Neural cell (in vitro differentiated cells): ENCODE measurements around the gene DGLUCY. TPM values are rescaled to one million over a fixed set of nuclear protein-coding genes. Genes with fewer than 3 reads are reported as not detected.

Experiments used
- H2AFZ ChIP-seq: fragments of 200-600, 300-800 bp; sonication (generic), shearing (Covaris generic); 2 replicates; pipeline ENCODE4 v1.6.0; 2014; ENCODE audit warnings: low read depth, mild to moderate bottlenecking, antibody characterized with exemption, low read length, moderate library complexity
- H3F3A ChIP-seq: fragments of 200-600 bp; shearing (Covaris generic); 2 replicates; pipeline ENCODE4 v1.6.1; 2016; ENCODE audit warnings: mild to moderate bottlenecking, moderate library complexity, mixed read lengths, antibody characterized with exemption, low read length; ENCODE audit not compliant: insufficient read depth, poor library complexity, severe bottlenecking
- H3K27ac ChIP-seq: fragments of 200-600, 300-800 bp; sonication (generic), shearing (Covaris generic); 2 replicates; pipeline ENCODE4 v1.5.1; 2014; ENCODE audit warnings: mild to moderate bottlenecking, low read length, moderate library complexity
- H3K27me3 ChIP-seq: fragments of 300-800, 200-600 bp; sonication (generic), shearing (Covaris generic); 2 replicates; pipeline ENCODE4 v1.6.0; 2014; ENCODE audit warnings: mild to moderate bottlenecking, low read depth, low read length, moderate library complexity; ENCODE audit not compliant: insufficient read depth
- H3K36me3 ChIP-seq: fragments of 300-800, 200-600 bp; sonication (generic), shearing (Covaris generic); 2 replicates; pipeline ENCODE4 v1.5.1; 2014; ENCODE audit warnings: mild to moderate bottlenecking, antibody characterized with exemption, low read length, moderate library complexity; ENCODE audit not compliant: insufficient read depth
- H3K4me2 ChIP-seq: fragments of 300-800, 200-600 bp; sonication (generic), shearing (Covaris generic); 2 replicates; pipeline ENCODE4 v1.6.0; 2014; ENCODE audit warnings: mild to moderate bottlenecking, low read length
- H3K4me3 ChIP-seq: fragments of 300-800, 200-600 bp; sonication (generic), shearing (Covaris generic); 2 replicates; pipeline ENCODE4 v1.5.1; 2014; ENCODE audit warnings: mild to moderate bottlenecking, low read length, moderate library complexity
- H3K79me2 ChIP-seq: fragments of 200-600 bp; shearing (Covaris generic); replicated peaks from 2 replicates; pipeline ENCODE4 v1.6.0; 2014; ENCODE audit warnings: mild to moderate bottlenecking, low read length, moderate library complexity; ENCODE audit not compliant: insufficient read depth
- H3K9ac ChIP-seq: fragments of 300-800, 200-600 bp; sonication (generic), shearing (Covaris generic); 2 replicates; pipeline ENCODE4 v1.6.1; 2016; ENCODE audit warnings: mild to moderate bottlenecking, low read length, mixed read lengths
- H3K9me2 ChIP-seq: fragments of 200-600 bp; shearing (Covaris generic); 2 replicates; pipeline ENCODE4 v1.6.1; 2016; ENCODE audit warnings: mild to moderate bottlenecking, low read length, mixed read lengths; ENCODE audit not compliant: insufficient read depth
- H3K9me3 ChIP-seq: fragments of 200-600, 300-800 bp; sonication (generic), shearing (Covaris generic); 2 replicates; pipeline ENCODE4 v1.6.1; 2016; ENCODE audit warnings: mild to moderate bottlenecking, mixed run types, low read length, moderate library complexity, mixed read lengths
- H4K20me1 ChIP-seq: fragments of 200-600 bp; shearing (Covaris generic); 2 replicates; pipeline ENCODE4 v1.6.1; 2016; ENCODE audit warnings: mild to moderate bottlenecking, mixed run types; ENCODE audit not compliant: insufficient read depth
- EP300 ChIP-seq: fragments of 450-650 bp; conservative IDR thresholded peaks from 2 replicates; pipeline ENCODE4 v1.6.1; 2014; ENCODE audit warnings: antibody characterized with exemption, mild to moderate bottlenecking, moderate library complexity; ENCODE audit not compliant: poor library complexity, severe bottlenecking
- EZH2 ChIP-seq: fragments of 200-600, 300-800 bp; shearing (Covaris generic), sonication (generic); IDR thresholded peaks from 2 replicates; pipeline ENCODE4 v1.6.1; 2014; ENCODE audit warnings: antibody characterized with exemption, low read length, borderline replicate concordance, mild to moderate bottlenecking; ENCODE audit not compliant: insufficient read depth, poor library complexity, severe bottlenecking
- MXI1 ChIP-seq: fragments of 450-650 bp; conservative IDR thresholded peaks from 2 replicates; pipeline ENCODE4 v1.6.1; 2014; ENCODE audit warnings: antibody characterized with exemption, mild to moderate bottlenecking; ENCODE audit not compliant: poor library complexity, severe bottlenecking
- POLR2AphosphoS5 ChIP-seq: IDR thresholded peaks from 2 replicates; pipeline ENCODE4 v1.6.1; 2012
- RAD21 ChIP-seq: fragments of 450-650 bp; conservative IDR thresholded peaks from 2 replicates; pipeline ENCODE4 v1.6.1; 2014; ENCODE audit warnings: antibody characterized with exemption, mild to moderate bottlenecking, moderate library complexity
- SMC3 ChIP-seq: fragments of 450-650 bp; conservative IDR thresholded peaks from 2 replicates; pipeline ENCODE4 v1.6.1; 2014; ENCODE audit warnings: antibody characterized with exemption, mild to moderate bottlenecking, moderate library complexity; ENCODE audit not compliant: poor library complexity
- TAF1 ChIP-seq: IDR thresholded peaks from 2 replicates; pipeline ENCODE4 v1.6.1; 2012; ENCODE audit warnings: low read depth
- polyA plus RNA-seq: library from polyadenylated mRNA; depleted of rRNA; stranded (reverse); fragments of >200 nt; gene quantifications from 2 replicates; pipeline ENCODE4 v1.2.3, GENCODE V29; 2014
- TF ChIP-seq, protein P1 (sequence below): IDR thresholded peaks from 2 replicates; pipeline ENCODE4 v1.6.1; 2012; ENCODE audit warnings: borderline replicate concordance
- TF ChIP-seq, protein P2 (sequence below): fragments of 450-650 bp; IDR thresholded peaks from 2 replicates; pipeline ENCODE4 v1.5.1; 2014; ENCODE audit warnings: antibody characterized with exemption, mild to moderate bottlenecking, moderate library complexity; ENCODE audit not compliant: poor library complexity, severe bottlenecking

The DGLUCY gene
- polyA plus RNA-seq, 1 donor from 2014 or later, result 30.5 TPM

DNA sequence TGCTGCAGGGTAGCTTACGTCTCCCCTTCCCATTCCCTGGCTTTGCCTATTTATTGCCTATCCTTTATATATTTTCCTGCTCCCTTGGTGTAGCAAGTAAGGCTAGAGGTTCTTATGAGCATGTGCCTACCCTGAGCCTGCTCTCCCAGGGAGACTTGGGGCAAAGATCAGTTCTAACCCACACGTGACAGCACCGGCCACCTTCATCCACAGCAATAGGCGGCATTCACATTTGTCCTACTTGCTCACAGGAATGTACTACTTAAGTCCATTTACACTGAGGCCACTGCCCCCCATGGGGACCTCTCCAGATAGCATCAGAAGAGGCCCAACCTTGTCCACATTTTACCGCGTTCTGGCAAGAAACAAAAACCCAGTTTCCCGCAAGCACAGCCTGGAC is 122.0 kb downstream of the DGLUCY start:
- H3K27ac ChIP-seq, result no peak overlapping the region
- no peak for TF ChIP-seq EP300
- TF ChIP-seq EZH2, result no peak
- TF ChIP-seq TAF1, result no peak
- TF ChIP-seq, protein P1, sequence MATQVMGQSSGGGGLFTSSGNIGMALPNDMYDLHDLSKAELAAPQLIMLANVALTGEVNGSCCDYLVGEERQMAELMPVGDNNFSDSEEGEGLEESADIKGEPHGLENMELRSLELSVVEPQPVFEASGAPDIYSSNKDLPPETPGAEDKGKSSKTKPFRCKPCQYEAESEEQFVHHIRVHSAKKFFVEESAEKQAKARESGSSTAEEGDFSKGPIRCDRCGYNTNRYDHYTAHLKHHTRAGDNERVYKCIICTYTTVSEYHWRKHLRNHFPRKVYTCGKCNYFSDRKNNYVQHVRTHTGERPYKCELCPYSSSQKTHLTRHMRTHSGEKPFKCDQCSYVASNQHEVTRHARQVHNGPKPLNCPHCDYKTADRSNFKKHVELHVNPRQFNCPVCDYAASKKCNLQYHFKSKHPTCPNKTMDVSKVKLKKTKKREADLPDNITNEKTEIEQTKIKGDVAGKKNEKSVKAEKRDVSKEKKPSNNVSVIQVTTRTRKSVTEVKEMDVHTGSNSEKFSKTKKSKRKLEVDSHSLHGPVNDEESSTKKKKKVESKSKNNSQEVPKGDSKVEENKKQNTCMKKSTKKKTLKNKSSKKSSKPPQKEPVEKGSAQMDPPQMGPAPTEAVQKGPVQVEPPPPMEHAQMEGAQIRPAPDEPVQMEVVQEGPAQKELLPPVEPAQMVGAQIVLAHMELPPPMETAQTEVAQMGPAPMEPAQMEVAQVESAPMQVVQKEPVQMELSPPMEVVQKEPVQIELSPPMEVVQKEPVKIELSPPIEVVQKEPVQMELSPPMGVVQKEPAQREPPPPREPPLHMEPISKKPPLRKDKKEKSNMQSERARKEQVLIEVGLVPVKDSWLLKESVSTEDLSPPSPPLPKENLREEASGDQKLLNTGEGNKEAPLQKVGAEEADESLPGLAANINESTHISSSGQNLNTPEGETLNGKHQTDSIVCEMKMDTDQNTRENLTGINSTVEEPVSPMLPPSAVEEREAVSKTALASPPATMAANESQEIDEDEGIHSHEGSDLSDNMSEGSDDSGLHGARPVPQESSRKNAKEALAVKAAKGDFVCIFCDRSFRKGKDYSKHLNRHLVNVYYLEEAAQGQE, result no peak
- TF ChIP-seq, protein P2, sequence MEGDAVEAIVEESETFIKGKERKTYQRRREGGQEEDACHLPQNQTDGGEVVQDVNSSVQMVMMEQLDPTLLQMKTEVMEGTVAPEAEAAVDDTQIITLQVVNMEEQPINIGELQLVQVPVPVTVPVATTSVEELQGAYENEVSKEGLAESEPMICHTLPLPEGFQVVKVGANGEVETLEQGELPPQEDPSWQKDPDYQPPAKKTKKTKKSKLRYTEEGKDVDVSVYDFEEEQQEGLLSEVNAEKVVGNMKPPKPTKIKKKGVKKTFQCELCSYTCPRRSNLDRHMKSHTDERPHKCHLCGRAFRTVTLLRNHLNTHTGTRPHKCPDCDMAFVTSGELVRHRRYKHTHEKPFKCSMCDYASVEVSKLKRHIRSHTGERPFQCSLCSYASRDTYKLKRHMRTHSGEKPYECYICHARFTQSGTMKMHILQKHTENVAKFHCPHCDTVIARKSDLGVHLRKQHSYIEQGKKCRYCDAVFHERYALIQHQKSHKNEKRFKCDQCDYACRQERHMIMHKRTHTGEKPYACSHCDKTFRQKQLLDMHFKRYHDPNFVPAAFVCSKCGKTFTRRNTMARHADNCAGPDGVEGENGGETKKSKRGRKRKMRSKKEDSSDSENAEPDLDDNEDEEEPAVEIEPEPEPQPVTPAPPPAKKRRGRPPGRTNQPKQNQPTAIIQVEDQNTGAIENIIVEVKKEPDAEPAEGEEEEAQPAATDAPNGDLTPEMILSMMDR, result no peak
- no peak for TF ChIP-seq SMC3
- TF ChIP-seq MXI1, result no peak
- no peak for TF ChIP-seq POLR2AphosphoS5
- TF ChIP-seq RAD21, result no peak
- H3K4me3 ChIP-seq, result no peak overlapping the region
- no peaks in the 10 kb centered on the region for H4K20me1 ChIP-seq
- no peaks in the 10 kb centered on the region for H3K9me2 ChIP-seq
- H2AFZ ChIP-seq, result no peak overlapping the region
- H3K79me2 ChIP-seq, result no peaks in the 10 kb centered on the region
- H3K4me2 ChIP-seq, result no peak overlapping the region
- H3F3A ChIP-seq, result no peaks in the 10 kb centered on the region
- no peaks in the 10 kb centered on the region for H3K9me3 ChIP-seq
- H3K36me3 ChIP-seq, result no peaks in the 10 kb centered on the region
- H3K9ac ChIP-seq, result no peak overlapping the region
- no peaks in the 10 kb centered on the region for H3K27me3 ChIP-seq

DNA sequence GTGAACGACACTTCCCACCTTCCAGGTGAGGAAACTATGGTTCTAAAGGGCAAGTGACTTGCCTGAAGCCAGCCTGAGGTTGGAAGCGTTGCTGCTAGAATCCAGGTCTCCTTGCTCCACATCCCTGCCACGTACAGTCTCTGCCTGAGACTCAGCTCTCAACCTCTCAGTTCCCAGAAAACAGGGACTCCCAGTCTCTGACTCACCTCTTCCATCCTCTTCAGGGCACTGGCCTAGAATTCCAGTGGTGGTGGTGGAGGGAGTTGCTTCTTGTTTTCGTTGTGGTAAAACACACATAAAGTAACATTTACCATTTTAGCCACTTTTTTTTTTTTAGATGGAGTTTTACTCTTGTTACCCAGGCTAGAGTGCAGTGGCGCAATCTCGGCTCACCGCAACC is 123.3 kb downstream of the DGLUCY start:
- no peaks in the 10 kb centered on the region for H3K79me2 ChIP-seq
- H3K4me2 ChIP-seq, result no peak overlapping the region
- no peaks in the 10 kb centered on the region for H3K9me3 ChIP-seq
- no peaks in the 10 kb centered on the region for H3K9me2 ChIP-seq
- TF ChIP-seq, protein P1, result no peak
- TF ChIP-seq EZH2 (no peak), SMC3 (no peak), MXI1 (no peak), RAD21 (no peak), POLR2AphosphoS5 (no peak), TAF1 (no peak)
- TF ChIP-seq, protein P2, result no peak
- H3K9ac ChIP-seq, result no peak overlapping the region
- H3K27me3 ChIP-seq, result no peaks in the 10 kb centered on the region
- H4K20me1 ChIP-seq, result no peaks in the 10 kb centered on the region
- no peaks in the 10 kb centered on the region for H3K36me3 ChIP-seq
- no peak overlapping the region for H2AFZ ChIP-seq
- H3F3A ChIP-seq, result no peaks in the 10 kb centered on the region
- H3K4me3 ChIP-seq, result no peak overlapping the region
- no peak overlapping the region for H3K27ac ChIP-seq
